SU-DHL-6 (cell line): ENCODE measurements around the gene FNIP2.
A peak's percentile ranks its signal among the peaks of the same experiment; 100 is the strongest.

Experiments
- H2AFZ ChIP-seq: fragments of 200-600 bp; sonication (generic); 2 replicates; pipeline ENCODE4 v1.6.1; 2014; ENCODE audit warnings: low read depth, mild to moderate bottlenecking, moderate library complexity, mixed read lengths, antibody characterized with exemption, low read length; ENCODE audit not compliant: severe bottlenecking
- H3F3A ChIP-seq: fragments of 200-600 bp; shearing (Covaris generic); 2 replicates; pipeline ENCODE4 v1.6.0; 2016; ENCODE audit warnings: antibody characterized with exemption, mild to moderate bottlenecking; ENCODE audit not compliant: insufficient read depth
- H3K27ac ChIP-seq: fragments of 200-600 bp; sonication (generic); 2 replicates; pipeline ENCODE4 v1.5.1; 2016; ENCODE audit warnings: low read depth, mild to moderate bottlenecking, low read length, moderate library complexity, mixed read lengths
- H3K27me3 ChIP-seq: fragments of 200-600 bp; sonication (generic), shearing (Covaris generic); 2 replicates; pipeline ENCODE4 v1.6.0; 2014; ENCODE audit warnings: mild to moderate bottlenecking, low read length
- H3K36me3 ChIP-seq: fragments of 200-600 bp; sonication (generic); 2 replicates; pipeline ENCODE4 v1.6.1; 2014; ENCODE audit warnings: mild to moderate bottlenecking, low read length, mixed read lengths
- H3K4me2 ChIP-seq: fragments of 300-600, 200-600 bp; shearing (Covaris generic), sonication (generic); 2 replicates; pipeline ENCODE4 v1.6.0; 2014; ENCODE audit warnings: low read length, low read depth, mild to moderate bottlenecking; ENCODE audit not compliant: poor library complexity, severe bottlenecking
- H3K4me3 ChIP-seq: fragments of 200-600 bp; sonication (generic); 2 replicates; pipeline ENCODE4 v1.5.1; 2014; ENCODE audit warnings: antibody characterized with exemption, low read length, mild to moderate bottlenecking, mixed read lengths; ENCODE audit not compliant: insufficient read depth, poor library complexity, severe bottlenecking
- H3K79me2 ChIP-seq: fragments of 200-600 bp; sonication (generic); 2 replicates; pipeline ENCODE4 v1.6.1; 2014; ENCODE audit warnings: mild to moderate bottlenecking, low read length, moderate library complexity; ENCODE audit not compliant: insufficient read depth
- H3K9ac ChIP-seq: fragments of 200-600 bp; sonication (generic); 2 replicates; pipeline ENCODE4 v1.7.0; 2014; ENCODE audit warnings: mild to moderate bottlenecking, low read length
- H3K9me2 ChIP-seq: fragments of 200-600 bp; sonication (generic); replicated peaks from 2 replicates; pipeline ENCODE4 v1.6.1; 2014; ENCODE audit warnings: low read length; ENCODE audit not compliant: insufficient read depth
- H3K9me3 ChIP-seq: fragments of 200-600 bp; sonication (generic); 2 replicates; pipeline ENCODE4 v1.6.1; 2014; ENCODE audit warnings: low read length, mixed read lengths; ENCODE audit not compliant: insufficient read depth
- H4K20me1 ChIP-seq: fragments of 200-600 bp; sonication (generic); 2 replicates; pipeline ENCODE4 v1.6.1; 2014; ENCODE audit warnings: low read depth, mild to moderate bottlenecking, antibody characterized with exemption, low read length, moderate library complexity, mixed read lengths
- CTCF ChIP-seq: fragments of 200-600 bp; sonication (generic); IDR thresholded peaks from one replicate; pipeline ENCODE4 v1.5.1; 2017; ENCODE audit warnings: antibody characterized with exemption, mild to moderate bottlenecking, low read length, moderate library complexity; ENCODE audit not compliant: insufficient read depth, poor library complexity, severe bottlenecking
- EZH2phosphoT487 ChIP-seq: fragments of 200-600 bp; sonication (generic), shearing (Covaris generic); conservative IDR thresholded peaks from 2 replicates; pipeline ENCODE4 v1.6.1; 2018; ENCODE audit warnings: mild to moderate bottlenecking, antibody characterized with exemption, low read length, moderate library complexity, mixed read lengths

Gene FNIP2

GRCh38 chr4:158729716-158730559, 38.9 kb upstream of the FNIP2 start:
- TF ChIP-seq CTCF (peak; percentile 61), EZH2phosphoT487 (no peak)
- H3K27me3 ChIP-seq = no peaks in the 10 kb centered on the region
- H3K36me3 ChIP-seq = no peaks in the 10 kb centered on the region
- H4K20me1 ChIP-seq = no peaks in the 10 kb centered on the region
- no peaks in the 10 kb centered on the region for H3K9me3 ChIP-seq
- H3K27ac ChIP-seq = no peak overlapping the region
- H3K9ac ChIP-seq = no peak overlapping the region
- no peak overlapping the region for H3K4me3 ChIP-seq
- H3K9me2 ChIP-seq = no peaks in the 10 kb centered on the region
- H3K79me2 ChIP-seq = no peaks in the 10 kb centered on the region
- no peak overlapping the region for H3K4me2 ChIP-seq
- H3F3A ChIP-seq = no peaks in the 10 kb centered on the region
- no peak overlapping the region for H2AFZ ChIP-seq

GRCh38 chr4:158738866-158739265, 30.0 kb upstream of the FNIP2 start:
- no peak overlapping the region for H3K27ac ChIP-seq
- H3K36me3 ChIP-seq = no peaks in the 10 kb centered on the region
- no peaks in the 10 kb centered on the region for H4K20me1 ChIP-seq
- H3K27me3 ChIP-seq = no peaks in the 10 kb centered on the region
- TF ChIP-seq EZH2phosphoT487 = no peak
- TF ChIP-seq CTCF = no peak
- H3K9ac ChIP-seq = no peak overlapping the region
- no peaks in the 10 kb centered on the region for H3K79me2 ChIP-seq
- no peak overlapping the region for H3K4me3 ChIP-seq
- H3K4me2 ChIP-seq = no peak overlapping the region
- no peaks in the 10 kb centered on the region for H3F3A ChIP-seq
- no peaks in the 10 kb centered on the region for H3K9me2 ChIP-seq
- H3K9me3 ChIP-seq = no peaks in the 10 kb centered on the region
- H2AFZ ChIP-seq = no peak overlapping the region

GRCh38 chr4:158739600-158739999, 29.2 kb upstream of the FNIP2 start:
- H3K9ac ChIP-seq = no peak overlapping the region
- H3K27me3 ChIP-seq = no peaks in the 10 kb centered on the region
- no peak overlapping the region for H3K27ac ChIP-seq
- H3K79me2 ChIP-seq = no peaks in the 10 kb centered on the region
- no peaks in the 10 kb centered on the region for H4K20me1 ChIP-seq
- TF ChIP-seq CTCF = no peak
- TF ChIP-seq EZH2phosphoT487 = no peak
- no peaks in the 10 kb centered on the region for H3K9me2 ChIP-seq
- H3K4me2 ChIP-seq = no peak overlapping the region
- H3K4me3 ChIP-seq = no peak overlapping the region
- H2AFZ ChIP-seq = no peak overlapping the region
- H3F3A ChIP-seq = no peaks in the 10 kb centered on the region
- H3K9me3 ChIP-seq = no peaks in the 10 kb centered on the region
- no peaks in the 10 kb centered on the region for H3K36me3 ChIP-seq
